Nephron progenitor cell (in vitro differentiated cells): ENCODE data around the gene PARD3.

Source experiments
- DNase-seq: peaks from one replicate; pipeline ENCODE4 v3.0.0; 2021
- H3K27ac Mint-ChIP-seq: 2 replicates; pipeline ENCODE4 v1.8.0; 2021; ENCODE audit warnings: mild to moderate bottlenecking, moderate library complexity, mixed read lengths
- H3K27me3 Mint-ChIP-seq: 2 replicates; pipeline ENCODE4 v1.8.0; 2021; ENCODE audit warnings: mild to moderate bottlenecking, low read depth, mixed read lengths; ENCODE audit not compliant: poor library complexity
- H3K36me3 Mint-ChIP-seq: 2 replicates; pipeline ENCODE4 v1.8.0; 2021; ENCODE audit warnings: low read depth, mixed read lengths
- H3K4me1 Mint-ChIP-seq: 2 replicates; pipeline ENCODE4 v1.8.0; 2021; ENCODE audit warnings: mixed read lengths
- H3K4me3 Mint-ChIP-seq: 2 replicates; pipeline ENCODE4 v1.8.0; 2021; ENCODE audit warnings: mild to moderate bottlenecking, moderate library complexity, mixed read lengths
- H3K9me3 Mint-ChIP-seq: 2 replicates; pipeline ENCODE4 v1.8.0; 2021; ENCODE audit warnings: mild to moderate bottlenecking, moderate library complexity, mixed read lengths
- CTCF ChIP-seq: fragments of 200-600 bp; sonication (generic); IDR thresholded peaks from 2 replicates; pipeline ENCODE4 v1.5.0; 2021; ENCODE audit warnings: antibody characterized with exemption

The PARD3 gene

DNA sequence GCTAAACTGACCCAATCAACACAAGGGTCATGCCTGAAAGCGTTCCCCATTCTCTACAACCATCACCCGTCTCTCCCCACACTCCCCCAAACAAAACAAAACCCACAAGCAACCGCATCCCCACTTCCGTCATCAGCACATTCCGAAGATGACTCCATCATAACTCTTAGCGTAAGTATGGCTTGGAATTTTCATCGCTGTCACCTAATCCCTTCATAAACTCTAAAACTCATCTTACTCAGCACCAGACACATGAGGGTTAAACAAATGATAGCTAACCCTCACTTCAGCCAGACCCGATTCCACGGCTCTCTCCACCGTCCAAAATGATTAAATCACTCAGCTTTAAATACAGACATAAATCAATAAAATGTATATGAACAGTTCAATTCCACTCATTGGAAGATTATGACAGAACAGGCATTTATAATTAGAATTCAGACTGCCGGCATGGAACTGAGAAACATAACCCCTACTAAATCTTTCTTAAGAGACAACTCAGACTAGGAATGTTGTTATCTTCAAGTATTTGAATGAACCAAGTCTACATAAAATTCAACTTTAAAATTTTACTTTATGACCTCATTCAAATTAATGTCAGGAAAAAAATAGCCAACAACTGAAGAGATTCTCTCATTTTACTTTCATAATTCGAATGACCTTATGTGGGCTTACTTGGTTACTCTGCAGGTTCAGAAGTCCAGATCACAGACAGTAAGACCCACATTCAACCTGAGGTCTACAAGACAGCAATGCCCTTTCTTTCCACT lies 215.9 kb downstream of the PARD3 start:
- no peak overlapping the region for H3K4me3 Mint-ChIP-seq
- H3K9me3 Mint-ChIP-seq: no peaks in the 10 kb centered on the region
- no peak for DNase-seq
- H3K4me1 Mint-ChIP-seq: peaks cover 10% of the 10 kb centered on the region
- no peak for TF ChIP-seq CTCF
- no peaks in the 10 kb centered on the region for H3K27me3 Mint-ChIP-seq
- no peaks in the 10 kb centered on the region for H3K36me3 Mint-ChIP-seq
- no peak overlapping the region for H3K27ac Mint-ChIP-seq

GRCh38 chr10:34596351-34596750 lies 218.7 kb downstream of the PARD3 start:
- no peak overlapping the region for H3K27ac Mint-ChIP-seq
- no peaks in the 10 kb centered on the region for H3K27me3 Mint-ChIP-seq
- no peaks in the 10 kb centered on the region for H3K36me3 Mint-ChIP-seq
- no peak for DNase-seq
- no peaks in the 10 kb centered on the region for H3K9me3 Mint-ChIP-seq
- H3K4me1 Mint-ChIP-seq: peaks cover 15% of the 10 kb centered on the region
- H3K4me3 Mint-ChIP-seq: no peak overlapping the region
- no peak for TF ChIP-seq CTCF

- Mint-ChIP-seq H3K27ac (no peak overlapping the region), H3K4me3 (no peak overlapping the region), H3K9me3 (peaks cover 9% of the 10 kb centered on the region), H3K27me3 (no peaks in the 10 kb centered on the region), H3K4me1 (peaks cover 18% of the 10 kb centered on the region), H3K36me3 (peaks cover 12% of the 10 kb centered on the region)
- no peak for TF ChIP-seq CTCF
- no peak for DNase-seq
These were observed 221.2 kb downstream of the PARD3 start for GRCh38 chr10:34593930-34594329.

DNA sequence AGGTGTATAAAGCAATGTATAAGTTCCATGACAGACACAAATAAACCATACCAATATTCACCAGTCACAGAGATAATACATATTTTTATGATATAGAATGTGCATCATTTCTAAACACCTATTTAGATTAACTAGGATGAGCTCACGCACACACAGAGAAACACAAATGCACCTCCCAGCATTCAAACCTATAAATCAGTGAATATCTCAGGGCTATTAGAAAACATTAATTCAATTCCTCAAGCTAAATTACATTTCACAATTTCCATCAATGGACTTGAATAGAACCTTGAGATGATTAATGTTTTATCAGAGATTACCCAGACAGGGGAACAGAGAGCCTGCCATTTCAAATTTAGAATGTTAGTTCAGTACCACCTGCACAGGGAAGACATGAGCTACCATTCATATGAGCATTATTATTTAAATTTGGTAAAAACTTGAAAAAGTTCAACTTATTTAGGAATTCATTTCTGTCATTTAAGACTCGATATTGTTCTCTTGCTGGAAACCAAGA lies 221.7 kb downstream of the PARD3 start:
- H3K4me1 Mint-ChIP-seq: peaks cover 21% of the 10 kb centered on the region
- H3K27ac Mint-ChIP-seq: no peak overlapping the region
- H3K36me3 Mint-ChIP-seq: peaks cover 12% of the 10 kb centered on the region
- TF ChIP-seq CTCF: no peak
- H3K4me3 Mint-ChIP-seq: no peak overlapping the region
- no peaks in the 10 kb centered on the region for H3K27me3 Mint-ChIP-seq
- H3K9me3 Mint-ChIP-seq: peaks cover 11% of the 10 kb centered on the region
- no peak for DNase-seq

DNA sequence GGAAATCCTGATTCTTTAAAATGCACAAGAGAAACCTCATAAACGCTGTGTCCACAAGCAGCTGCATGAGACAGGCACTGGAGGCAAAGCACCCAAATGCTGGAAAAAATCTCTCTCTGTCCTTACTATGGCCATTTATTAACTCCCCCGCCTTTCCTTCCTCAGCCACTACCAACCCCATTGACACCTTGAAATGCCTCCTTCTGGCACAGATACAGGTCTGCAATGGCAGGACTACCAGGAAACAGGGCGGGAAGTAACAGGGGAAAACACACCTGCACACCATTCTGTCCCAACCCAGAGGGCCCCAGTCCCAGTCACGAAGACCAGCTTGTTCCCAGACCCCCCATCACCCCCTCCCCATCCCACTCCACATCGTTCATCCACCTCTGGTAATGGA lies 224.3 kb downstream of the PARD3 start:
- DNase-seq: no peak
- TF ChIP-seq CTCF: no peak
- H3K9me3 Mint-ChIP-seq: peaks cover 11% of the 10 kb centered on the region
- H3K36me3 Mint-ChIP-seq: peaks cover 12% of the 10 kb centered on the region
- H3K4me1 Mint-ChIP-seq: peaks cover 24% of the 10 kb centered on the region
- H3K27ac Mint-ChIP-seq: no peak overlapping the region
- peaks cover 3% of the 10 kb centered on the region for H3K27me3 Mint-ChIP-seq
- H3K4me3 Mint-ChIP-seq: no peak overlapping the region

DNA sequence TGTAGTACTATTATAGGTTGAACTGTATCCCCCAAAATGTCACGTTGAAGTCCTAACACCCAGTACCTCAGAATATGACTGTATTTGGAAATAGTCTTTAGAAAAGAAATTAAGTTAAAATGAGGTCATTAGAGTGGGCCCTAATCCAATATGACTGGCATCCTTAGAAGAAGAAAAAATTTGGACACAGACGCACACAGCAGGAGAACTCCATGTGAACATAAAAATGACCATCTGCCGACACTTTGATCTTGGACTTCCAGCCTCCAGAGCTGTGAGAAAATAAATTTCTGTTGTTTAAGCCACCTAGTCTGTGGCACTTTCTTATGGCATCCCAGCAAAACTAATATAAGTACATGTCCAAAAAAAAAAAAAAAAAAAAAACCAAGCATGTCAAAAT lies 225.8 kb downstream of the PARD3 start:
- Mint-ChIP-seq H3K36me3 (peaks cover 12% of the 10 kb centered on the region), H3K27ac (no peak overlapping the region), H3K9me3 (peaks cover 11% of the 10 kb centered on the region), H3K4me1 (peaks cover 37% of the 10 kb centered on the region), H3K4me3 (no peak overlapping the region), H3K27me3 (peaks cover 3% of the 10 kb centered on the region)
- TF ChIP-seq CTCF: no peak
- no peak for DNase-seq
